BLaER1 treated with 17β-estradiol and CSF1 and Interleukin-3, amounts not matched to agents 10 nM and 100 nM (cell line): ENCODE data around the gene STAT3.

Experiments
- H3K27ac ChIP-seq, 11 experiments: shearing (Covaris generic); formaldehyde crosslinking; 2 replicates each; pipeline ENCODE4 v1.8.1; 2022
- H3K27me3 ChIP-seq, 11 experiments: shearing (Covaris generic); formaldehyde crosslinking; 2 replicates each; pipeline ENCODE4 v1.8.1; 2022
- H3K36me3 ChIP-seq, 11 experiments: shearing (Covaris generic); formaldehyde crosslinking; 2 replicates each; pipeline ENCODE4 v1.8.1; 2022
- H3K4me1 ChIP-seq, 10 experiments: shearing (Covaris generic); formaldehyde crosslinking; 2 replicates each; pipeline ENCODE4 v1.8.1; 2022
- H3K4me2 ChIP-seq, 11 experiments: shearing (Covaris generic); formaldehyde crosslinking; 2 replicates each; pipeline ENCODE4 v1.8.1; 2022
- H3K4me3 ChIP-seq, 10 experiments: shearing (Covaris generic); formaldehyde crosslinking; 2 replicates each; pipeline ENCODE4 v1.8.1; 2022
- H3K9ac ChIP-seq, 11 experiments: shearing (Covaris generic); formaldehyde crosslinking; 2 replicates each; pipeline ENCODE4 v1.8.1; 2022
- H3K9me3 ChIP-seq, 11 experiments: shearing (Covaris generic); formaldehyde crosslinking; replicated peaks in 1 of 11; 2 replicates each; pipeline ENCODE4 v1.8.1; 2022
- H4K20me1 ChIP-seq, 11 experiments: shearing (Covaris generic); formaldehyde crosslinking; 2 replicates each; pipeline ENCODE4 v1.8.1; 2022
- Cebpa-rat ChIP-seq, 11 experiments: shearing (Covaris generic); IDR thresholded peaks; 2 replicates each; pipeline ENCODE4 v1.8.1; 2022

Gene STAT3

GRCh38 chr17:42388381-42389134 lies at the start of gene STAT3:
TSS of gene STAT3 (minus strand) at chr17:42388442. CDS start at chr17:42348516, 39,926 bp downstream.
- Histone ChIP-seq H3K27ac (peak within 1 kb of the TSS; percentile 76 to 98 (median 86)), H3K4me1 (peaks cover 16 to 45% (median 25%) of the 10 kb centered on the region in 10 experiments), H3K9me3 (no peaks in the 10 kb centered on the region), H3K36me3 (peaks cover 0 to 10% (median 0%) of the 10 kb centered on the region in 11 experiments; a peak in 2 of 22 replicates), H3K4me3 (peak within 1 kb of the TSS; percentile 78 to 100 (median 89)), H3K27me3 (peaks cover 0 to 19% (median 5%) of the 10 kb centered on the region in 11 experiments; a peak in 8 of 22 replicates), H4K20me1 (peaks cover 27 to 46% (median 42%) of the 10 kb centered on the region in 11 experiments; a peak in 20 of 22 replicates), H3K9ac (peak within 1 kb of the TSS; percentile 81 to 97 (median 87)), H3K4me2 (peak within 1 kb of the TSS; percentile 78 to 99 (median 93))
- no peak for TF ChIP-seq Cebpa-rat (IDR thresholded peaks at IDR 0.05)

- Histone ChIP-seq H3K36me3 (no peaks in the 10 kb centered on the region), H3K4me2 (peak overlapping the region in 3 of 11 experiments; percentile 1 to 29 (median 23); a peak in 2 of 22 replicates), H3K27ac (no peak overlapping the region), H3K4me1 (peaks cover 0 to 43% (median 15%) of the 10 kb centered on the region in 10 experiments; a peak in 17 of 20 replicates), H3K27me3 (no peaks in the 10 kb centered on the region), H3K9me3 (no peaks in the 10 kb centered on the region), H3K4me3 (no peak overlapping the region), H3K9ac (no peak overlapping the region), H4K20me1 (no peaks in the 10 kb centered on the region)
- no peak for TF ChIP-seq Cebpa-rat (IDR thresholded peaks at IDR 0.05)
Measured at GRCh38 chr17:42436391-42436790, 48.1 kb upstream of the STAT3 start.

GRCh38 chr17:42431758-42432161 lies 43.5 kb upstream of the STAT3 start:
- Histone ChIP-seq H3K36me3 (no peaks in the 10 kb centered on the region), H3K27me3 (no peaks in the 10 kb centered on the region), H3K4me1 (peaks cover 4 to 49% (median 10%) of the 10 kb centered on the region in 10 experiments; a peak in 10 of 20 replicates), H4K20me1 (no peaks in the 10 kb centered on the region), H3K9me3 (no peaks in the 10 kb centered on the region), H3K9ac (no peak overlapping the region), H3K4me3 (no peak overlapping the region), H3K4me2 (peak overlapping the region in 3 of 11 experiments; percentile 20 to 59 (median 56); a peak in 6 of 22 replicates), H3K27ac (no peak overlapping the region)
- no peak for TF ChIP-seq Cebpa-rat (IDR thresholded peaks at IDR 0.05)

GRCh38 chr17:42429726-42430447 lies 41.6 kb upstream of the STAT3 start:
- no peaks in the 10 kb centered on the region for H4K20me1 ChIP-seq
- H3K9me3 ChIP-seq, result no peaks in the 10 kb centered on the region
- peaks cover 3 to 14% (median 11%) of the 10 kb centered on the region in 11 experiments; a peak in 21 of 22 replicates for H3K27me3 ChIP-seq
- TF ChIP-seq Cebpa-rat (IDR thresholded peaks at IDR 0.05), result no peak
- no peak overlapping the region for H3K4me3 ChIP-seq
- H3K4me2 ChIP-seq, result peak overlapping the region in 5 of 11 experiments; percentile 9 to 59 (median 20); a peak in 10 of 22 replicates
- no peaks in the 10 kb centered on the region for H3K36me3 ChIP-seq
- no peak overlapping the region for H3K9ac ChIP-seq
- H3K27ac ChIP-seq, result no peak overlapping the region
- peaks cover 4 to 41% (median 10%) of the 10 kb centered on the region in 10 experiments; a peak in 10 of 20 replicates for H3K4me1 ChIP-seq

GRCh38 chr17:42428141-42428944 lies 40.1 kb upstream of the STAT3 start:
- H3K36me3 ChIP-seq, result no peaks in the 10 kb centered on the region
- peaks cover 0 to under 1% (median 0%) of the 10 kb centered on the region in 11 experiments; a peak in 1 of 22 replicates for H4K20me1 ChIP-seq
- H3K9ac ChIP-seq, result no peak overlapping the region
- H3K4me2 ChIP-seq, result peak overlapping the region in 3 of 11 experiments; percentile 45 to 65 (median 59); a peak in 5 of 22 replicates
- no peaks in the 10 kb centered on the region for H3K9me3 ChIP-seq
- peaks cover 4 to 41% (median 10%) of the 10 kb centered on the region in 10 experiments; a peak in 10 of 20 replicates for H3K4me1 ChIP-seq
- peaks cover 19 to 30% (median 26%) of the 10 kb centered on the region in 11 experiments for H3K27me3 ChIP-seq
- no peak for TF ChIP-seq Cebpa-rat (IDR thresholded peaks at IDR 0.05)
- H3K27ac ChIP-seq, result no peak overlapping the region
- H3K4me3 ChIP-seq, result no peak overlapping the region

GRCh38 chr17:42424991-42425610 lies 36.9 kb upstream of the STAT3 start:
- no peak overlapping the region for H3K4me2 ChIP-seq
- peaks cover 1 to 52% (median 5%) of the 10 kb centered on the region in 10 experiments; a peak in 9 of 20 replicates for H3K4me1 ChIP-seq
- no peak overlapping the region for H3K27ac ChIP-seq
- TF ChIP-seq Cebpa-rat (IDR thresholded peaks at IDR 0.05), result no peak
- no peak overlapping the region for H3K9ac ChIP-seq
- peaks cover 51 to 62% (median 58%) of the 10 kb centered on the region in 11 experiments for H3K27me3 ChIP-seq
- no peaks in the 10 kb centered on the region for H3K36me3 ChIP-seq
- peaks cover 0 to 25% (median 0%) of the 10 kb centered on the region in 11 experiments; a peak in 4 of 22 replicates for H4K20me1 ChIP-seq
- no peak overlapping the region for H3K4me3 ChIP-seq
- H3K9me3 ChIP-seq, result peaks cover 0 to 6% (median 0%) of the 10 kb centered on the region in 11 experiments; a peak in 1 of 22 replicates

- Histone ChIP-seq H3K4me3 (no peak overlapping the region), H3K4me2 (no peak overlapping the region), H3K27me3 (peaks cover 55 to 75% (median 69%) of the 10 kb centered on the region in 11 experiments), H3K9ac (no peak overlapping the region), H4K20me1 (peaks cover 0 to 26% (median 0%) of the 10 kb centered on the region in 11 experiments; a peak in 4 of 22 replicates), H3K27ac (no peak overlapping the region), H3K9me3 (peaks cover 0 to 6% (median 0%) of the 10 kb centered on the region in 11 experiments; a peak in 1 of 22 replicates), H3K36me3 (no peaks in the 10 kb centered on the region), H3K4me1 (peaks cover 0 to 53% (median 2%) of the 10 kb centered on the region in 10 experiments; a peak in 7 of 20 replicates)
- no peak for TF ChIP-seq Cebpa-rat (IDR thresholded peaks at IDR 0.05)
Measured at GRCh38 chr17:42423766-42424165, 35.5 kb upstream of the STAT3 start.
